HEK293 (cell line): ENCODE measurements around the gene PSAP.

Source experiments
- CTCF ChIA-PET: fragments of 350-600 bp; formaldehyde crosslinking; extraction: SDS; loops from one replicate; lab custom pipeline; 2021; ENCODE audit warnings: antibody characterized with exemption; lab: Yijun Ruan, JAX
- POLR2A ChIA-PET: fragments of 300-600 bp; formaldehyde crosslinking; extraction: SDS; loops from one replicate; lab custom pipeline; 2020; ENCODE audit warnings: antibody characterized with exemption, inconsistent platforms; lab: Yijun Ruan, JAX
- H3K27ac ChIP-seq: fragments of 200-500 bp; sonication (Bioruptor generic); 2 replicates; pipeline ENCODE4 v1.5.1; 2014; ENCODE audit warnings: low read depth, low read length, control low read depth, inconsistent platforms; ENCODE audit errors: extremely low read depth
- H3K36me3 ChIP-seq, 2 experiments: fragments of 200-500 bp in 1 of 2; sonication (Bioruptor generic) in 1 of 2; 1 replicate in 1 of 2; 2 replicates in 1 of 2; pipeline ENCODE4 v1.5.1; 2014 to 2017; ENCODE audit warnings: inconsistent platforms in 2 of 2, low read length in 2 of 2; ENCODE audit not compliant: control insufficient read depth in 2 of 2, insufficient read depth in 1 of 2
- H3K4me1 ChIP-seq: fragments of 200-500 bp; sonication (Bioruptor generic); 2 replicates; pipeline ENCODE4 v1.5.1; 2014; ENCODE audit warnings: mild to moderate bottlenecking, low read length, inconsistent platforms; ENCODE audit not compliant: control insufficient read depth, insufficient read depth
- H3K4me3 ChIP-seq: 2 replicates; pipeline ENCODE4 v1.5.1; 2011; ENCODE audit warnings: low read depth, mild to moderate bottlenecking, control low read depth, low read length, moderate library complexity
- H3K9me3 ChIP-seq: fragments of 200-500 bp; sonication (Bioruptor generic); 2 replicates; pipeline ENCODE4 v1.5.1; 2014; ENCODE audit warnings: low read depth, low read length, inconsistent platforms; ENCODE audit not compliant: control insufficient read depth, insufficient read depth
- KLF1 ChIP-seq: fragments of 450-650 bp; formaldehyde crosslinking; IDR thresholded peaks from 2 replicates; pipeline ENCODE4 v1.5.1; 2016; ENCODE audit warnings: missing biosample characterization, missing genetic modification characterization
- ZNF112 ChIP-seq: fragments of 450-650 bp; formaldehyde crosslinking; IDR thresholded peaks from 2 replicates; pipeline ENCODE4 v1.5.0; 2017; ENCODE audit warnings: missing biosample characterization, missing genetic modification characterization
- ZNF449 ChIP-seq: fragments of 450-650 bp; formaldehyde crosslinking; IDR thresholded peaks from 2 replicates; pipeline ENCODE4 v1.5.1; 2017; ENCODE audit warnings: missing biosample characterization, mild to moderate bottlenecking, missing genetic modification characterization, moderate library complexity

Gene PSAP

GRCh38 chr10:71766717-71767419 lies 84.2 kb downstream of the PSAP start:
- no peak overlapping the region for H3K4me3 ChIP-seq
- no peak overlapping the region for H3K27ac ChIP-seq
- H3K4me1 ChIP-seq = no peaks in the 10 kb centered on the region
- TF ChIP-seq ZNF112 (tag by site-specific recombination) (no peak), KLF1 (tag by site-specific recombination) (peak; percentile 92), ZNF449 (no peak)
- no peaks in the 10 kb centered on the region for H3K9me3 ChIP-seq
- CTCF ChIA-PET = interaction anchor here (0.6 to 0.9 kb wide), 3 partner anchors 41 to 447 kb away, joined by 3 to 6 read pairs (median 4); no protein-coding TSS in a partner anchor
- H3K36me3 ChIP-seq = no peaks in the 10 kb centered on the region
- POLR2A ChIA-PET = no interaction called here
